CD4-positive, alpha-beta T cell treated with Interferon gamma for 1 hour (primary cell): Measurements from ENCODE around the gene FXR2.
"Not testable (repeated sequence)": the region's sequence is repeated elsewhere in the genome, so short reads cannot be mapped to it uniquely, and the experiment has no call there.

Source experiments
- DNase-seq: peaks from one replicate; pipeline ENCODE4 v3.0.0-alpha.2; 2020

The FXR2 gene

GRCh38 chr17:7614425-7615264, at the start of gene FXR2:
Gene FXR2, minus strand, starts transcription at chr17:7614897. Its CDS starts 365 bp downstream, at chr17:7614532.
- peak; percentile 100 for DNase-seq

DNA sequence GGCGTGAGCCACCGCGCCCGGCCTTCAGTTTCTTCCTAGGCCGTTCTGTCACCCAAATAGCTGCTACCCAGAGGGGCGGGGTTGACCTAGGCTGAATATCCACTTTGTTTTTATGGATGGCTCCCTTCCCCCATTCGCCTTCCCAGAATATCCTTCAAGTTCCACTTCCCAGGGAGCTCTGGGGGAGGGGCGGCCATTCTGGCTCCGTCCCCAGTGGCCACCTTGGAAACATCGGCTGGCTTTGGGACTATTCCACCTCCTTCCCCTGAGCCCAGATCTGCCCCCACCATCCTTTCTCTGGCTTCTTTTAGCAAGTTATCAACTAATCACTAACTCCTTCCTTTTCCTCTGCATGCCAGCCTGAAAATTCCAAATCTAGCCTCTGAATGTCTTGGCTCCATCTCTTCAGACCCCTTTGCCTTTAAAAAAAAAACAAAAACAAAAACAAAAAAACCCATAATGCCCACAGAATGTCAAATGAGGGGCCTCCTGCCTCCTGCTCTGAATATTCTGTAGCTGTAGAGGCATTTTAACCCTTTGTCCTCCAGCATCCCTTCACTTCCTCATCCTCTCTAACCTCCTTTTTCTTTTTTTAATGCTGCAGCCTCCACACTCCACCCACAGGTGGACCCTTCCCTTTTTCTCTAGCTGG, 42.4 kb upstream of the FXR2 start:
- DNase-seq, result no peak

GRCh38 chr17:7655541-7655840, 40.8 kb upstream of the FXR2 start:
- no peak for DNase-seq

- DNase-seq, result no peak
Measured at GRCh38 chr17:7654832-7655540, 40.3 kb upstream of the FXR2 start.

DNA sequence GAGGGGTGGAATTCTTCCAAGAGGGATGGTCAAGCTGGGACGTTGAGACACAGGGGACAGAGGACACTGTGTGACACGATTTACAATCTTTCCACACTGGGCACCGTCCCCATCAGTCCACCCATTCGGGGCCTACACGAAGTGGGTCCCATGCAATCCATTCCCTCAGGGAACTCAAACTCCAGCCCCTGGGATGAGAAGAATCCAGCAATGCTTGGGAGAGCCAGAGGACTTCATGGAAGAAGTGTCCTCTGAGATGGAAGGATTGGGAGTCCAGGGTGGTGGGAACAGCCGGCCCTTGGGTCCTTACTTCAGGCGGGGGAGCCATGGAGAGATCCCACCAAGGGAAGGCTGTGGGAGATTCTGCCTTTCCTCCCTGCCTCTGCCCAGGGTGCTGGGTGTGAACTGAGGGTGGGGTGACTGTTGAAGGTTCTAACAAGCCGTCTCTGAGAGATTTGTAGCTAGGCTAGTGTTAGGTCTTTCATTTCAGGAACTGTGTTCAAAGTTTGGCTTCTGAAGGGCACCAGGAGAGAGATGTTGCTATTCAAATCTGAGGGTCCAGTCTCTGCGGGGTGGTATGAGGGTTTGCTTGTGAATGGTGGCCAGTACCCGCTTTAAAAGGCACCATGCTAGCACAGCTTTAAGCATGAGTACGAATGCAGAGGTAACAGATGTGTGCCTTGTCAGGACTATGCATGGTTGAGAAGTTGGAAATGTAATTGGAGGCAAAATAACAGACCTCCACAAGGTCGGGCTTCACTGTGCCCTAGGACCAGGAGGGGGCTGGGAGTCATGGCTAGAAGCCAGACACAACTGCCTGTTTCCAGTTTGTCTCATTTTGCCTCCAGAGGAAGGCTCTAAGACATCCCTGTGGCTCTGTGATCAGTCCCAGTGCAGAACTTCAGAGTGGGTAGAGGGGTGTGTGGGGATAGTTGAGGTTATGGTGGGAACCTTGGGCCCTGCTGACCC, 38.0 kb upstream of the FXR2 start:
- no peak for DNase-seq

- DNase-seq, result no peak
Measured at GRCh38 chr17:7651665-7652387, 37.1 kb upstream of the FXR2 start.

DNA sequence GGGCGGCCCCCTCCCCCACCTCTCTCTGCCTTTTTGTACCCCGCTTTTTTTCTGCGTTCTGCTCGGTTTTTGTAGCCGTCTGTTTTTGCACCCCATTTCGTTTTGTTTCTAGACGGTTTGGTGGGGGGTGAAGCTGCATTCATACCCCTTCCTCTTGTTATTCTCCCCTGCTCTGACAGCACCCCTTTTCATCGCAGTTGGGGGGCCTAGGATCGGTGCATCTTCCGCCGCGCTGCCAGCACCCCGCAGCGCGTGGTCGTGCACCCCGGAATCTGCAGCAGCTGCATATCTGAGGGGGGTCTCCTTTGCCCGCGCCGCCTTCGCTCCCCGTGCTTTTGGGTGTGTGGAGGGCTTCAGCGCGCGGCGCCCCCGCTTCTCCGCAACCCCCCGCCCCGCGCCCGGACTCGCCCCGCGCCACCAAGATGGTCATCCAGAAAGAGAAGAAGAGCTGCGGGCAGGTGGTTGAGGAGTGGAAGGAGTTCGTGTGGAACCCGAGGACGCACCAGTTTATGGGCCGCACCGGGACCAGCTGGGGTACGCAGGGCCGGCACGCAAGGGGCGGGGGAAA, 36.5 kb upstream of the FXR2 start:
- DNase-seq, result no peak

GRCh38 chr17:7650509-7651096, 35.9 kb upstream of the FXR2 start, which contains the start of gene ATP1B2:
Gene ATP1B2, plus strand, starts transcription at chr17:7650926. Its CDS starts 593 bp downstream, at chr17:7651519.
- peak; percentile 77 for DNase-seq

GRCh38 chr17:7647018-7647417, 32.3 kb upstream of the FXR2 start:
- DNase-seq, result no peak

DNA sequence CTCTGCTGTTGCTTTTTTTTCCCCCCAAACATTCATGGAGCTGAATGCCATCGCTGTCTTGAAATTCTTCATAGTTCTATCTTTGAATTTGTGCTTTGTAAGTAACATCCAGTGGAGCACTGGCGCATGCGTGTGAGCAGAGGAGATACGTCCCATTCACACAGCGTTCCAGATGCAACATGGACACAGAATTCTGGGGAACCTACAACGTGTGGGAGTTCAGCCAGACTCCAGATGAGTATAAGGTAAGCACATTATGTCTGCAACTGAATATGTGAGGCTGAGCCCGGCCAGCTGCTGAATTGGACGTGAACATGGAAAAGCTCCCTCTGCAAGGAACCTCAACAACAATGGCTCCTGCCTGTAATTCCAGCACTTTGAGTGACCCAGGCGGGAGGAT, 31.8 kb upstream of the FXR2 start:
- no peak for DNase-seq

DNA sequence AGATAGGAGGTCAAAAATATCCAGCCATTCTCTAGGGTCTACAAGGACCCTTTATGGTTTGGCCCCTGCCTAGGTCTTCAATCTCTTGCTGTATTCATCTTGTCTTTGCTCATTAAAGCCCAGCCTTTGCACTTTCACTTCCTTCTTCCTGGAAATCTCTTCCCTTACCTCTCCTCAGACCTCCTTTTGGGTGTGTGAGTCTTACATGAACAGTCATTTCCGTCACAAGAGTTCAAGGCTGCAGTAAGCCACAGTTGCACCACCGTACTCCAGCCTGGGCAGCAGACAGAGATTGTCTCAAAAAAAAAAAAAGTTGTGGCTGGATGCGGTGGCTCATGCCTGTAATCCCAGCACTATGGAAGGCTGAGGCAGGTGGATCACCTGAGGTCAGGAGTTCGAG, 30.1 kb upstream of the FXR2 start:
- DNase-seq, result peak; percentile 65

GRCh38 chr17:7641635-7642034, 26.9 kb upstream of the FXR2 start:
- DNase-seq, result not testable (repeated sequence)

GRCh38 chr17:7640783-7641182, 26.1 kb upstream of the FXR2 start:
- DNase-seq, result no peak

DNA sequence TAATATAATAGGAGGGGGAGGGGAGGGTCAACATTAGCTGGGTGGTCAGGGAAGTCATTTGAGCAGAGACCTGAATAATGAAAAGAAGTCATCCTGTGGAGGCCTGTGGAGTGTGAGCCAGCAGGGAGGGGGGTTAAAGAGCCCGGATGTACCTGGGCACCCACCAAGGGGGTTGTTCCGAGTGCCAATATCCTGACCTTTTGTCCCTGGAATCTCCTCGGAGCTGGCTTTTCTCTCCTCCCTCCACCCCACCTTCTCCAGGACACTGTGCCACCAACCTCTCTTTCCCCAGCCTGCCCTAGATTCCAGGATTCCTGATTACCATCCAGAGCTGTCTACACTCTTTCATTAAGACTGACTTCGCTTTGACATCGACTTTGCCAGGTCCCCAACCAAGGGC, 21.5 kb upstream of the FXR2 start:
- DNase-seq, result no peak

- DNase-seq, result no peak
Measured at GRCh38 chr17:7634384-7634783, 19.7 kb upstream of the FXR2 start.

DNA sequence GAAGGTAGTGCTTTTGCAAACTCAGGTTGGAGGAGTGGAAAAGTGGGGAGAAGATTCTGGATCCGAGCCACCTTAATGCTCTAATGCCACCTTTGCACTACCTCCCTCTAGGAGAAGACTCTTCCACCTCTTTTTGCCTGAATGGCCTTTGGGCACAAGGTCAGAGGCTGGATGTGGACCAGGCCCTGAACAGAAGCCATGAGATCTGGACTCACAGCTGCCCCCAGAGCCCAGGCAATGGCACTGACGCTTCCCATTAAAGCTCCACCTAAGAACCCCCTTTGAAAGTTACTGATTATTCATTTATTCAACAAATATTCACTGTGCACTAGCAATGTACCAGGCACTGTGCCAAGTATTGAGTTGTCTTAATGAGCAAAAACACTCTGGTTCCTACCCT, 18.4 kb upstream of the FXR2 start:
- DNase-seq, result no peak

DNA sequence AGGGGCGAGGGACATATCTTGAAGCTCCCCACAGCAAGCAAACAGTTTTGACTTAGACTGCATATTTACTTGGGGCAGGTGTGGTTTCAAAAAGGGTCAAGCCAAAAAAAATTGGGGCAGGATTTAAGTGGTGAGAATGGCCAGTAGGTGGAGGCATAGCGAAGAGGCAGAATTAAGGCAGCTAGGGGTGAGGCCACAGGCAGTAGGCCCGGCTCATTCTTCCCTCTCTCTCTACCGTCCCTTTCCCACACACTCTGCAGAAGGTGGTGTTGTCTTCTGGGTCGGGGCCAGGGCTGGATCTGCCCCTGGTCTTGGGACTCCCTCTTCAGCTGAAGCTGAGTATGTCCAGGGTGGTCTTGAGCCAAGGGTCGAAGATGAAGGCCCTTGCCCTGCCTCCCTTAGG, 17.8 kb upstream of the FXR2 start:
- peak; percentile 37 for DNase-seq

- no peak for DNase-seq
Measured at GRCh38 chr17:7631398-7632380, 17.0 kb upstream of the FXR2 start.

- no peak for DNase-seq
Measured at GRCh38 chr17:7629939-7630571, 15.4 kb upstream of the FXR2 start, which contains the start of gene SHBG. Gene SHBG, plus strand, starts transcription at chr17:7630135. Its CDS starts 38 bp downstream, at chr17:7630173.
